Mesenchymal stem cell (in vitro differentiated cells and primary cell): Measurements from ENCODE around the gene CLEC16A.

Experiments used
- DNase-seq: peaks from one replicate; pipeline ENCODE4 v3.0.0-alpha.2; 2013
- H2AFZ ChIP-seq: one replicate; pipeline ENCODE4 v1.6.1; 2013; ENCODE audit warnings: low read depth, mild to moderate bottlenecking, control low read depth, inconsistent platforms, low read length, moderate library complexity
- H2AK5ac ChIP-seq: 2 replicates; pipeline ENCODE4 v1.6.1; 2013; ENCODE audit warnings: low read length, moderate library complexity, mild to moderate bottlenecking, inconsistent platforms; ENCODE audit not compliant: severe bottlenecking
- H2BK120ac ChIP-seq: one replicate; pipeline ENCODE4 v1.6.1; 2013; ENCODE audit warnings: low read depth, mild to moderate bottlenecking, inconsistent platforms, low read length, moderate library complexity
- H2BK12ac ChIP-seq, 2 experiments: one replicate each; pipeline ENCODE4 v1.6.1; 2013; ENCODE audit warnings: inconsistent platforms in 2 of 2, low read length in 2 of 2, mild to moderate bottlenecking in 2 of 2, moderate library complexity in 2 of 2, control low read depth in 1 of 2
- H2BK15ac ChIP-seq: one replicate; pipeline ENCODE4 v1.6.1; 2013; ENCODE audit warnings: mild to moderate bottlenecking, low read depth, inconsistent platforms; ENCODE audit not compliant: poor library complexity, severe bottlenecking
- H2BK5ac ChIP-seq: 2 replicates; pipeline ENCODE4 v1.6.1; 2013; ENCODE audit warnings: low read depth, mild to moderate bottlenecking, low read length, control low read depth, inconsistent platforms; ENCODE audit not compliant: poor library complexity, severe bottlenecking
- H3K14ac ChIP-seq, 2 experiments: one replicate each; pipeline ENCODE4 v1.6.1; 2013; ENCODE audit warnings: inconsistent platforms in 2 of 2, low read length in 2 of 2, control low read depth in 1 of 2, mild to moderate bottlenecking in 1 of 2, moderate library complexity in 1 of 2
- H3K18ac ChIP-seq, 2 experiments: one replicate each; pipeline ENCODE4 v1.6.1; 2013; ENCODE audit warnings: inconsistent platforms in 2 of 2, low read length in 2 of 2, control low read depth in 1 of 2, low read depth in 1 of 2, mild to moderate bottlenecking in 1 of 2
- H3K23ac ChIP-seq, 2 experiments: one replicate each; pipeline ENCODE4 v1.6.1; 2013; ENCODE audit warnings: inconsistent platforms in 2 of 2, low read length in 2 of 2, mild to moderate bottlenecking in 2 of 2, moderate library complexity in 2 of 2, control low read depth in 1 of 2
- H3K27ac ChIP-seq: 2 replicates; pipeline ENCODE4 v1.5.1; 2013; ENCODE audit warnings: mild to moderate bottlenecking, moderate library complexity, low read length, control low read depth, inconsistent platforms; ENCODE audit not compliant: poor library complexity, severe bottlenecking
- H3K27me3 ChIP-seq, 2 experiments: 2 replicates each; pipeline versions ENCODE4 v1.6.1 to v1.7.0; 2013; ENCODE audit warnings: low read length in 2 of 2, mild to moderate bottlenecking in 2 of 2, moderate library complexity in 2 of 2, control low read depth in 1 of 2, inconsistent platforms in 1 of 2; ENCODE audit not compliant: control insufficient read depth in 1 of 2, insufficient read depth in 1 of 2
- H3K36me3 ChIP-seq, 2 experiments: 2 replicates each; pipeline versions ENCODE4 v1.6.1 to v1.7.0; 2013; ENCODE audit warnings: low read length in 2 of 2, control low read depth in 1 of 2, inconsistent platforms in 1 of 2, low read depth in 1 of 2, mild to moderate bottlenecking in 1 of 2; ENCODE audit not compliant: insufficient read depth in 2 of 2, control insufficient read depth in 1 of 2
- H3K4ac ChIP-seq, 2 experiments: one replicate each; pipeline ENCODE4 v1.6.1; 2013; ENCODE audit warnings: inconsistent platforms in 2 of 2, low read length in 2 of 2, mild to moderate bottlenecking in 2 of 2, moderate library complexity in 2 of 2, control low read depth in 1 of 2, low read depth in 1 of 2
- H3K4me1 ChIP-seq: 2 replicates; pipeline ENCODE4 v1.6.1; 2013; ENCODE audit warnings: low read depth, low read length, control low read depth; ENCODE audit not compliant: control insufficient read depth, insufficient read depth
- H3K4me2 ChIP-seq: 2 replicates; pipeline ENCODE4 v1.6.1; 2013; ENCODE audit warnings: low read length, mild to moderate bottlenecking, inconsistent platforms; ENCODE audit not compliant: poor library complexity, severe bottlenecking
- H3K4me3 ChIP-seq, 2 experiments: 2 replicates each; pipeline versions ENCODE4 v1.5.1 to v1.7.0; 2013; ENCODE audit warnings: low read length in 2 of 2, mild to moderate bottlenecking in 2 of 2, control low read depth in 1 of 2, low read depth in 1 of 2; ENCODE audit not compliant: insufficient read depth in 1 of 2
- H3K79me1 ChIP-seq: replicated peaks from 2 replicates; pipeline ENCODE4 v1.6.1; 2013; ENCODE audit warnings: mild to moderate bottlenecking, control low read depth, low read length, inconsistent platforms; ENCODE audit not compliant: poor library complexity, severe bottlenecking
- H3K9ac ChIP-seq: 2 replicates; pipeline ENCODE4 v1.7.0; 2013; ENCODE audit warnings: mild to moderate bottlenecking, low read length, moderate library complexity
- H3K9me3 ChIP-seq: 2 replicates; pipeline ENCODE4 v1.7.0; 2013; ENCODE audit warnings: mild to moderate bottlenecking, low read length; ENCODE audit not compliant: control insufficient read depth
- H4K8ac ChIP-seq: one replicate; pipeline ENCODE4 v1.6.1; 2013; ENCODE audit warnings: inconsistent platforms, mild to moderate bottlenecking, low read length, moderate library complexity
- H4K91ac ChIP-seq: one replicate; pipeline ENCODE4 v1.6.1; 2013; ENCODE audit warnings: mild to moderate bottlenecking, low read length, inconsistent platforms
- WGBS: methylation state at CpG from one replicate; pipeline ENCODE4 v1.1.7; 2013; ENCODE audit warnings: mixed read lengths; 5-methylcytosine and 5-hydroxymethylcytosine counted together

Gene CLEC16A

GRCh38 chr16:10976634-10977033 is 32.3 kb downstream of the CLEC16A start:
- Histone ChIP-seq H3K9ac (no peak overlapping the region), H3K4ac (no peak overlapping the region), H2BK15ac (no peak overlapping the region), H3K36me3 (peaks cover 38 to 56% of the 10 kb centered on the region in 2 experiments), H3K4me1 (peaks cover 6% of the 10 kb centered on the region), H4K8ac (no peak overlapping the region), H2BK12ac (no peak overlapping the region), H3K4me2 (no peak overlapping the region), H3K14ac (no peak overlapping the region), H2BK5ac (no peak overlapping the region), H3K23ac (no peak overlapping the region), H3K4me3 (no peak overlapping the region), H3K27ac (no peak overlapping the region), H3K18ac (peak overlapping the region in 1 of 2 experiments; percentile 22), H3K79me1 (peaks cover 10% of the 10 kb centered on the region), H4K91ac (no peak overlapping the region), H3K27me3 (no peaks in the 10 kb centered on the region), H2AK5ac (no peak overlapping the region), H2AFZ (no peak overlapping the region), H3K9me3 (no peaks in the 10 kb centered on the region), H2BK120ac (no peak overlapping the region)
- WGBS: 28% methylated on average over 3 of the region's 3 CpGs
- peak; percentile 58 for DNase-seq

GRCh38 chr16:10978124-10978523 is 33.8 kb downstream of the CLEC16A start:
- Histone ChIP-seq H4K8ac (no peak overlapping the region), H3K36me3 (peaks cover 36 to 55% of the 10 kb centered on the region in 2 experiments), H3K9me3 (no peaks in the 10 kb centered on the region), H3K27ac (no peak overlapping the region), H3K4me1 (peaks cover 2% of the 10 kb centered on the region), H3K27me3 (no peaks in the 10 kb centered on the region), H3K4me3 (no peak overlapping the region), H3K9ac (no peak overlapping the region), H3K23ac (no peak overlapping the region), H3K4ac (no peak overlapping the region), H3K79me1 (peaks cover 4% of the 10 kb centered on the region), H2BK15ac (no peak overlapping the region), H2BK5ac (no peak overlapping the region), H3K14ac (peak overlapping the region in 1 of 2 experiments; percentile 6), H3K4me2 (no peak overlapping the region), H2AFZ (no peak overlapping the region), H2BK12ac (no peak overlapping the region), H2AK5ac (no peak overlapping the region), H2BK120ac (no peak overlapping the region), H4K91ac (peak overlapping the region; percentile 64), H3K18ac (peak overlapping the region in 1 of 2 experiments; percentile 13)
- DNase-seq: no peak
- WGBS: 91% methylated on average over 6 of the region's 6 CpGs

- no peak for DNase-seq
- H4K8ac ChIP-seq: no peak overlapping the region
Measured at GRCh38 chr16:10978871-10979446, 34.6 kb downstream of the CLEC16A start.

GRCh38 chr16:10979717-10980601 is 35.6 kb downstream of the CLEC16A start:
- no peak overlapping the region for H3K14ac ChIP-seq
- H4K91ac ChIP-seq: no peak overlapping the region
- no peak overlapping the region for H3K18ac ChIP-seq
- no peak overlapping the region for H2BK15ac ChIP-seq
- DNase-seq: no peak
- H3K27ac ChIP-seq: no peak overlapping the region
- H2BK12ac ChIP-seq: no peak overlapping the region
- peaks cover 30 to 52% of the 10 kb centered on the region in 2 experiments for H3K36me3 ChIP-seq
- no peak overlapping the region for H3K4ac ChIP-seq
- H3K4me3 ChIP-seq: peak overlapping the region in 1 of 2 experiments; percentile 4
- H2AK5ac ChIP-seq: no peak overlapping the region
- H4K8ac ChIP-seq: no peak overlapping the region
- no peak overlapping the region for H2BK120ac ChIP-seq
- H3K4me2 ChIP-seq: no peak overlapping the region
- peaks cover 6% of the 10 kb centered on the region for H3K79me1 ChIP-seq
- H3K9ac ChIP-seq: peak overlapping the region; percentile 48
- peak overlapping the region; percentile 59 for H2BK5ac ChIP-seq
- H3K27me3 ChIP-seq: no peaks in the 10 kb centered on the region
- H3K23ac ChIP-seq: no peak overlapping the region
- no peak overlapping the region for H2AFZ ChIP-seq
- WGBS: 93% methylated on average over 19 of the region's 19 CpGs
- H3K9me3 ChIP-seq: no peaks in the 10 kb centered on the region
- H3K4me1 ChIP-seq: peaks cover 4% of the 10 kb centered on the region

More at GRCh38 chr16:10978871-10979446, 34.6 kb downstream of the CLEC16A start:
- Histone ChIP-seq H2AFZ (no peak overlapping the region), H2BK15ac (no peak overlapping the region), H3K27me3 (no peaks in the 10 kb centered on the region), H3K18ac (no peak overlapping the region), H2BK120ac (no peak overlapping the region), H3K27ac (no peak overlapping the region), H2BK12ac (no peak overlapping the region), H3K9me3 (no peaks in the 10 kb centered on the region), H3K4me2 (no peak overlapping the region), H3K36me3 (peaks cover 36 to 55% of the 10 kb centered on the region in 2 experiments), H2BK5ac (no peak overlapping the region), H3K4ac (no peak overlapping the region), H4K91ac (no peak overlapping the region), H3K23ac (no peak overlapping the region), H3K79me1 (peaks cover 4% of the 10 kb centered on the region), H3K4me3 (no peak overlapping the region), H3K9ac (peak overlapping the region; percentile 48), H3K4me1 (peaks cover 4% of the 10 kb centered on the region), H3K14ac (no peak overlapping the region), H2AK5ac (no peak overlapping the region)
- 91% methylated on average over 14 of the region's 14 CpGs for WGBS
